HCT116 (cell line): ENCODE data around the gene ARVCF.
A peak's percentile ranks its signal among the peaks of the same experiment; 100 is the strongest.

Experiments used
- CTCF ChIP-seq, 3 experiments: fragments of 200-600 bp in 1 of 3; sonication (generic) in 1 of 3; IDR thresholded peaks in 2 of 3; conservative IDR thresholded peaks in 1 of 3; 2 replicates each; pipeline ENCODE4 v1.5.1; 2012 to 2017; ENCODE audit warnings: low read depth in 2 of 3, low read length in 2 of 3, antibody characterized with exemption in 1 of 3, borderline replicate concordance in 1 of 3, control low read depth in 1 of 3, mild to moderate bottlenecking in 1 of 3, mixed read lengths in 1 of 3, mixed run types in 1 of 3, moderate library complexity in 1 of 3; ENCODE audit not compliant: insufficient read depth in 1 of 3
- MAX ChIP-seq: IDR thresholded peaks from 2 replicates; pipeline ENCODE4 v1.6.1; 2012
- ZFX ChIP-seq: fragments of 450-650 bp; IDR thresholded peaks from 2 replicates; pipeline ENCODE4 v1.6.1; 2017

DNA sequence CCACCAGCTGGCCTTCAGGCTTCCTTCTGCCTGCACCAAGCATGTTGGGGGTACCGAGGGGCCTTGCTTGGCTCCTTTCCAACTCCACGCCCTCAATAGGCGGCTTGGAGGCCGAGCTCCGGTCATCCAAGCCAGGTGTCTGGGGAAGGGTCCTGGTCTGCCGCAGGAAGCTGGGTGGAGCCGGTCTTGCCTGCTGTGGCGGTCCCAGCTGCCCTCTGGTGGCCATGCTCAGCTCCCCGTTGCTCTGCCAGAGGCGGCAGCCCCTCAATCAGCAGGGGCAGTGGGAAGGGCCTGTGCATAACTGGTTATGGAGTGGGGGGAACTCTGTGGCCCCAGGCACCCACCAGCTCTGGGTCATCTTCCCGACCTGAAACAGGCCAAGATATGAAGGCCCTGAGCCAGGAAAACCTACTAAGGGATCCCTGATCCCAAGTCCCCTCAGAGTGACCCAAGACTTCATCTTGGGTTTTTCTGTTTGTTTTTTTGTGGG lies 3.2 kb downstream of the ARVCF start:
- TF ChIP-seq CTCF (IDR thresholded peaks at IDR 0.05 in 2 of 3, conservative IDR thresholded peaks at IDR 0.05 in 1 of 3; ENCODE audit: borderline replicate concordance in 1 of 3, insufficient read depth in 1 of 3, low read depth in 2 of 3, low read length in 2 of 3), result peak; percentile 56 to 69 (median 57); a peak in 5 of 6 replicates
- TF ChIP-seq ZFX, result no peak
- TF ChIP-seq MAX, result no peak
